Parathyroid adenoma (tissue), 2 donors: ENCODE data around the gene TTC16.

Source experiments
- H2AFZ ChIP-seq: fragments of 300-600 bp; sonication (generic); one replicate; pipeline ENCODE4 v1.7.0; 2017; ENCODE audit warnings: antibody characterized with exemption, mild to moderate bottlenecking
- H3K27ac ChIP-seq: fragments of 300-600 bp; sonication (generic); one replicate; pipeline ENCODE4 v1.7.0; 2017
- H3K27me3 ChIP-seq: fragments of 300-600 bp; sonication (generic); one replicate; pipeline ENCODE4 v1.7.0; 2017; ENCODE audit warnings: low read length; ENCODE audit not compliant: control insufficient read depth, insufficient read depth
- H3K36me3 ChIP-seq: fragments of 300-600 bp; sonication (generic); one replicate; pipeline ENCODE4 v1.7.0; 2017; ENCODE audit warnings: low read length; ENCODE audit not compliant: control insufficient read depth, insufficient read depth
- H3K4me1 ChIP-seq: fragments of 300-600 bp; sonication (generic); one replicate; pipeline ENCODE4 v1.7.0; 2017; ENCODE audit warnings: control low read depth
- H3K4me2 ChIP-seq: fragments of 300-600 bp; sonication (generic); one replicate; pipeline ENCODE4 v1.7.0; 2017; ENCODE audit warnings: low read length
- H3K4me3 ChIP-seq: fragments of 300-600 bp; sonication (generic); one replicate; pipeline ENCODE4 v1.7.0; 2017; ENCODE audit warnings: low read depth, low read length
- H3K79me2 ChIP-seq: fragments of 300-600 bp; sonication (generic); one replicate; pipeline ENCODE4 v1.7.0; 2017; ENCODE audit warnings: control low read depth
- H3K9ac ChIP-seq: fragments of 300-600 bp; sonication (generic); one replicate; pipeline ENCODE4 v1.7.0; 2017; ENCODE audit warnings: mild to moderate bottlenecking
- H3K9me3 ChIP-seq: fragments of 300-600 bp; sonication (generic); one replicate; pipeline ENCODE4 v1.7.0; 2017; ENCODE audit warnings: low read length; ENCODE audit not compliant: control insufficient read depth
- TF ChIP-seq, protein P1 (sequence below): fragments of 300-600 bp; sonication (generic); IDR thresholded peaks from one replicate; pipeline ENCODE4 v1.7.0; 2017; ENCODE audit warnings: antibody characterized with exemption, mild to moderate bottlenecking
- donor health status: primary hyperparathyroidism.

TTC16 gene

GRCh38 chr9:127717766-127718165 is 1.9 kb downstream of the TTC16 start:
- TF ChIP-seq, protein P1, sequence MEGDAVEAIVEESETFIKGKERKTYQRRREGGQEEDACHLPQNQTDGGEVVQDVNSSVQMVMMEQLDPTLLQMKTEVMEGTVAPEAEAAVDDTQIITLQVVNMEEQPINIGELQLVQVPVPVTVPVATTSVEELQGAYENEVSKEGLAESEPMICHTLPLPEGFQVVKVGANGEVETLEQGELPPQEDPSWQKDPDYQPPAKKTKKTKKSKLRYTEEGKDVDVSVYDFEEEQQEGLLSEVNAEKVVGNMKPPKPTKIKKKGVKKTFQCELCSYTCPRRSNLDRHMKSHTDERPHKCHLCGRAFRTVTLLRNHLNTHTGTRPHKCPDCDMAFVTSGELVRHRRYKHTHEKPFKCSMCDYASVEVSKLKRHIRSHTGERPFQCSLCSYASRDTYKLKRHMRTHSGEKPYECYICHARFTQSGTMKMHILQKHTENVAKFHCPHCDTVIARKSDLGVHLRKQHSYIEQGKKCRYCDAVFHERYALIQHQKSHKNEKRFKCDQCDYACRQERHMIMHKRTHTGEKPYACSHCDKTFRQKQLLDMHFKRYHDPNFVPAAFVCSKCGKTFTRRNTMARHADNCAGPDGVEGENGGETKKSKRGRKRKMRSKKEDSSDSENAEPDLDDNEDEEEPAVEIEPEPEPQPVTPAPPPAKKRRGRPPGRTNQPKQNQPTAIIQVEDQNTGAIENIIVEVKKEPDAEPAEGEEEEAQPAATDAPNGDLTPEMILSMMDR: no peak
- no peaks in the 10 kb centered on the region for H3K79me2 ChIP-seq

DNA sequence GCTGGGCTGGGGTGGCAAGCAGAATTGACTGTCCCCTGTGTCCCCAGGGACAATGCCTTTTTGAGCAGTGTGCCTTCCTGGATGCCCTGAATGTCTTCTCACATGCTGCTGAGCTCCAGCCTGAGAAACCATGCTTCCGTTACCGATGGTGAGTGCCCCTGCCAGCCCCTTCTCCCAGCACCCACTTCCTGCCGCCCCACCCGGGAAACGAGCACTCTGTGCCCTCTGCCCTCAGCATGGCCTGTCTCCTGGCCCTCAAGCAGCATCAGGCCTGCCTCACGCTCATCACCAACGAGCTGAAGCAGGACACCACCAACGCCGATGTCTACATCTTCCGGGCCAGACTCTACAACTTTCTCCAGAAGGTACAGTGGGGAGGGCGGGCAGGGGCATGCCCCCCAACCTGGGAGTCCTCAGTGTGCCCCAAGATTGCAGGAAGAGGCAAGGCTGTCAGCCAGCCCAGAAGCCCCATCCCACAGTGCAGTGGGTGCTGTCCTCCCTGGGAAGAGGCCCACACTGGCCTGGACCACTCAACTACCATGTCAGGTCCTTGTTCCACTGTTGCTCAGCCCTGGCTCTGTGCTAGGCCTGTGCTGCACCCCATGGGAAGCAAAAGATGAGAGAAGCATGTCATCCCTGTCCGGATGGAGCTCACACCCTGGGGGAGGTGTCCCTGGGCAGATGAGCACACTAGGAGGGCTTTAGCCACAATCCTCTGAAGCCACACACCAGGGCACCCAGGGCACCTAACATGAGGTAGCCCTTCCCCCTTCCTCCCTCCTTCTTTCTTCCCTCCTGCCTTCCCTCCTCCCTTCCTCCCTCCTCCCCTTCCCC is 4.4 kb downstream of the TTC16 start:
- Histone ChIP-seq H3K27me3 (no peaks in the 10 kb centered on the region), H3K4me1 (no peaks in the 10 kb centered on the region), H3K9ac (no peak overlapping the region), H3K4me2 (no peak overlapping the region), H3K9me3 (no peaks in the 10 kb centered on the region), H3K4me3 (no peak overlapping the region), H2AFZ (no peak overlapping the region), H3K36me3 (no peaks in the 10 kb centered on the region), H3K79me2 (no peaks in the 10 kb centered on the region), H3K27ac (no peak overlapping the region)
- TF ChIP-seq, protein P1: no peak

More at GRCh38 chr9:127717766-127718165, 1.9 kb downstream of the TTC16 start:
- no peak overlapping the region for H3K9ac ChIP-seq
- no peaks in the 10 kb centered on the region for H3K4me1 ChIP-seq
- no peaks in the 10 kb centered on the region for H3K36me3 ChIP-seq
- H2AFZ ChIP-seq: no peak overlapping the region
- H3K4me3 ChIP-seq: no peak overlapping the region
- H3K27me3 ChIP-seq: no peaks in the 10 kb centered on the region
- no peaks in the 10 kb centered on the region for H3K9me3 ChIP-seq
- no peak overlapping the region for H3K4me2 ChIP-seq
- no peak overlapping the region for H3K27ac ChIP-seq

- H3K79me2 ChIP-seq: no peaks in the 10 kb centered on the region
- no peaks in the 10 kb centered on the region for H3K4me1 ChIP-seq
- TF ChIP-seq, protein P1: no peak
- no peaks in the 10 kb centered on the region for H3K27me3 ChIP-seq
- H3K36me3 ChIP-seq: no peaks in the 10 kb centered on the region
- no peak overlapping the region for H3K4me2 ChIP-seq
- H3K27ac ChIP-seq: no peak overlapping the region
- no peak overlapping the region for H3K4me3 ChIP-seq
- no peak overlapping the region for H2AFZ ChIP-seq
- H3K9ac ChIP-seq: no peak overlapping the region
- no peaks in the 10 kb centered on the region for H3K9me3 ChIP-seq
Measured at GRCh38 chr9:127720865-127721227, 5.0 kb downstream of the TTC16 start.

- Histone ChIP-seq H2AFZ (no peak overlapping the region), H3K79me2 (no peaks in the 10 kb centered on the region), H3K4me2 (no peak overlapping the region), H3K27me3 (no peaks in the 10 kb centered on the region), H3K27ac (no peak overlapping the region), H3K9ac (no peak overlapping the region), H3K9me3 (no peaks in the 10 kb centered on the region), H3K4me3 (no peak overlapping the region), H3K4me1 (no peaks in the 10 kb centered on the region), H3K36me3 (no peaks in the 10 kb centered on the region)
- TF ChIP-seq, protein P1: no peak
Measured at GRCh38 chr9:127721391-127721821, 5.5 kb downstream of the TTC16 start.
